Neural progenitor cell (in vitro differentiated cells): ENCODE data around the gene SMIM38. TPM values are rescaled to one million over a fixed set of nuclear protein-coding genes. Genes with fewer than 3 reads are reported as not detected.

Experiments used
- DNase-seq: peaks from one replicate; pipeline ENCODE4 v3.0.0-alpha.2; 2016; ENCODE audit warnings: low spot score
- H2AFZ ChIP-seq: fragments of 200-600 bp; sonication (generic); replicated peaks from 2 replicates; pipeline ENCODE4 v1.6.1; 2016; ENCODE audit warnings: antibody characterized with exemption
- H3F3A ChIP-seq: fragments of 200-600 bp; sonication (generic); 2 replicates; pipeline ENCODE4 v1.6.1; 2016; ENCODE audit warnings: antibody characterized with exemption, low read depth
- H3K27ac ChIP-seq: fragments of 200-600 bp; sonication (generic); 2 replicates; pipeline ENCODE4 v1.5.1; 2016; ENCODE audit warnings: mild to moderate bottlenecking
- H3K27me3 ChIP-seq: fragments of 200-600 bp; sonication (generic); 2 replicates; pipeline ENCODE4 v1.6.1; 2016; ENCODE audit warnings: mild to moderate bottlenecking, moderate library complexity
- H3K36me3 ChIP-seq: fragments of 200-600 bp; sonication (generic); 2 replicates; pipeline ENCODE4 v1.5.1; 2016
- H3K4me1 ChIP-seq: fragments of 200-600 bp; sonication (generic); 2 replicates; pipeline ENCODE4 v1.6.1; 2016; ENCODE audit warnings: mixed run types
- H3K4me2 ChIP-seq: fragments of 200-600 bp; sonication (generic); 2 replicates; pipeline ENCODE4 v1.6.1; 2016
- H3K4me3 ChIP-seq: fragments of 200-600 bp; sonication (generic); 2 replicates; pipeline ENCODE4 v1.5.1; 2016
- H3K79me2 ChIP-seq: fragments of 200-600 bp; sonication (generic); 2 replicates; pipeline ENCODE4 v1.6.1; 2016; ENCODE audit warnings: low read depth
- H3K9ac ChIP-seq: fragments of 200-600 bp; sonication (generic); 2 replicates; pipeline ENCODE4 v1.6.1; 2016
- H3K9me3 ChIP-seq: fragments of 200-600 bp; sonication (generic); 2 replicates; pipeline ENCODE4 v1.5.1; 2016; ENCODE audit warnings: low read depth
- H4K20me1 ChIP-seq: fragments of 200-600 bp; sonication (generic); 2 replicates; pipeline ENCODE4 v1.6.1; 2016; ENCODE audit warnings: low read depth
- H3K27ac Mint-ChIP-seq: 3 replicates; pipeline ENCODE4 v1.8.0; 2021; ENCODE audit warnings: mixed read lengths
- H3K27me3 Mint-ChIP-seq: 2 replicates; pipeline ENCODE4 v1.8.0; 2022; ENCODE audit warnings: low read depth, mild to moderate bottlenecking, inconsistent platforms, moderate library complexity, mixed read lengths; ENCODE audit not compliant: insufficient read depth
- H3K36me3 Mint-ChIP-seq: 3 replicates; pipeline ENCODE4 v1.8.0; 2021; ENCODE audit warnings: mixed read lengths
- H3K4me1 Mint-ChIP-seq: 3 replicates; pipeline ENCODE4 v1.8.0; 2021; ENCODE audit warnings: mixed read lengths
- H3K4me3 Mint-ChIP-seq: 3 replicates; pipeline ENCODE4 v1.8.0; 2021; ENCODE audit warnings: mild to moderate bottlenecking, moderate library complexity, mixed read lengths
- H3K9me3 Mint-ChIP-seq: 3 replicates; pipeline ENCODE4 v1.8.0; 2020; ENCODE audit warnings: mixed read lengths
- EZH2 ChIP-seq: fragments of 200-600 bp; sonication (generic); IDR thresholded peaks from 2 replicates; pipeline ENCODE4 v1.6.1; 2017; ENCODE audit warnings: antibody characterized with exemption, mild to moderate bottlenecking, moderate library complexity
- EZH2phosphoT487 ChIP-seq: fragments of 200-600 bp; sonication (generic); IDR thresholded peaks from 2 replicates; pipeline ENCODE4 v1.6.1; 2017; ENCODE audit warnings: antibody characterized with exemption
- total RNA-seq: library from RNA; depleted of rRNA; stranded (reverse); fragments of >200 nt; gene quantifications from 2 replicates; pipeline ENCODE4 v1.2.3, GENCODE V29; 2015; ENCODE audit warnings: low replicate concordance
- TF ChIP-seq, protein P1 (sequence below): fragments of 200-600 bp; sonication (generic); IDR thresholded peaks from 2 replicates; pipeline ENCODE4 v1.5.1; 2017; ENCODE audit warnings: antibody characterized with exemption, mild to moderate bottlenecking

The SMIM38 gene
- total RNA-seq, 1 donor from 2014 or later, result 2.0 TPM

- Histone ChIP-seq H3K27ac (no peak overlapping the region), H3K4me1 (no peaks in the 10 kb centered on the region), H3K27me3 (no peaks in the 10 kb centered on the region), H3K79me2 (no peaks in the 10 kb centered on the region), H4K20me1 (no peaks in the 10 kb centered on the region), H3K4me3 (no peak overlapping the region), H3K9ac (no peak overlapping the region), H3K36me3 (no peaks in the 10 kb centered on the region), H3K4me2 (no peak overlapping the region), H3K9me3 (no peaks in the 10 kb centered on the region), H2AFZ (no peak overlapping the region), H3F3A (no peaks in the 10 kb centered on the region)
- H3K36me3 Mint-ChIP-seq, result no peaks in the 10 kb centered on the region
- H3K9me3 Mint-ChIP-seq, result peaks cover 17% of the 10 kb centered on the region
- no peak for TF ChIP-seq EZH2
- TF ChIP-seq, protein P1, sequence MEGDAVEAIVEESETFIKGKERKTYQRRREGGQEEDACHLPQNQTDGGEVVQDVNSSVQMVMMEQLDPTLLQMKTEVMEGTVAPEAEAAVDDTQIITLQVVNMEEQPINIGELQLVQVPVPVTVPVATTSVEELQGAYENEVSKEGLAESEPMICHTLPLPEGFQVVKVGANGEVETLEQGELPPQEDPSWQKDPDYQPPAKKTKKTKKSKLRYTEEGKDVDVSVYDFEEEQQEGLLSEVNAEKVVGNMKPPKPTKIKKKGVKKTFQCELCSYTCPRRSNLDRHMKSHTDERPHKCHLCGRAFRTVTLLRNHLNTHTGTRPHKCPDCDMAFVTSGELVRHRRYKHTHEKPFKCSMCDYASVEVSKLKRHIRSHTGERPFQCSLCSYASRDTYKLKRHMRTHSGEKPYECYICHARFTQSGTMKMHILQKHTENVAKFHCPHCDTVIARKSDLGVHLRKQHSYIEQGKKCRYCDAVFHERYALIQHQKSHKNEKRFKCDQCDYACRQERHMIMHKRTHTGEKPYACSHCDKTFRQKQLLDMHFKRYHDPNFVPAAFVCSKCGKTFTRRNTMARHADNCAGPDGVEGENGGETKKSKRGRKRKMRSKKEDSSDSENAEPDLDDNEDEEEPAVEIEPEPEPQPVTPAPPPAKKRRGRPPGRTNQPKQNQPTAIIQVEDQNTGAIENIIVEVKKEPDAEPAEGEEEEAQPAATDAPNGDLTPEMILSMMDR, result no peak
- H3K27me3 Mint-ChIP-seq, result peaks cover 8% of the 10 kb centered on the region
- no peak for DNase-seq
- no peak overlapping the region for H3K27ac Mint-ChIP-seq
- H3K4me1 Mint-ChIP-seq, result peaks cover 14% of the 10 kb centered on the region
- H3K4me3 Mint-ChIP-seq, result no peak overlapping the region
Observed at GRCh38 chr11:69108030-69108429, 47.7 kb upstream of the SMIM38 start.

DNA sequence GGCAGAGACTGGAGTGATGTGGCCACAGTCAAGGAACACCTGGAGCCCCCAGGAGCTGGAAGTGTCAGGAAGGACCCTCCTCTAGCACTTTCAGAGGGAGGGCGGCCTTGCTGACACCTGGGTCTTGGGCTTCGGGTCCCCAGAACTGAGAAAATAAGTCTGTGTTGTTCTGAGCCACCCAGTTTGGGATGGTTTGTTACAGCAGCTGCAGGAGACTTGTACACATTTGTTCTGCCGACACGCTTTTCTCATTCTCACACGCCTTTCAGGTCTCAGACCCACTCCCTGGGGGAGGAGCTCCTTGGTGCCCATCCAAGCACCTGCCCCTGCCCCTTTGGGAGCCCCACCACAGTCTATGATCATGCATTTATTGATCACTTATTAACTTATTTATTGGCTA, 47.2 kb upstream of the SMIM38 start:
- no peak overlapping the region for H3K4me3 Mint-ChIP-seq
- Histone ChIP-seq H3K36me3 (no peaks in the 10 kb centered on the region), H3K4me3 (no peak overlapping the region), H3K27me3 (no peaks in the 10 kb centered on the region), H3F3A (no peaks in the 10 kb centered on the region), H3K79me2 (no peaks in the 10 kb centered on the region), H3K27ac (no peak overlapping the region), H4K20me1 (no peaks in the 10 kb centered on the region), H3K4me1 (no peaks in the 10 kb centered on the region), H2AFZ (no peak overlapping the region), H3K9me3 (no peaks in the 10 kb centered on the region), H3K4me2 (no peak overlapping the region), H3K9ac (no peak overlapping the region)
- no peak for DNase-seq
- TF ChIP-seq, protein P1, result no peak
- TF ChIP-seq EZH2phosphoT487, result no peak
- no peak for TF ChIP-seq EZH2
- H3K27ac Mint-ChIP-seq, result no peak overlapping the region
- peaks cover 17% of the 10 kb centered on the region for H3K9me3 Mint-ChIP-seq
- H3K27me3 Mint-ChIP-seq, result peaks cover 9% of the 10 kb centered on the region
- H3K36me3 Mint-ChIP-seq, result no peaks in the 10 kb centered on the region
- peaks cover 17% of the 10 kb centered on the region for H3K4me1 Mint-ChIP-seq

- Mint-ChIP-seq H3K27me3 (peaks cover 7% of the 10 kb centered on the region), H3K9me3 (peaks cover 17% of the 10 kb centered on the region), H3K27ac (no peak overlapping the region), H3K4me1 (peaks cover 14% of the 10 kb centered on the region), H3K36me3 (no peaks in the 10 kb centered on the region), H3K4me3 (no peak overlapping the region)
- no peaks in the 10 kb centered on the region for H3K79me2 ChIP-seq
- no peak overlapping the region for H2AFZ ChIP-seq
- no peaks in the 10 kb centered on the region for H3K9me3 ChIP-seq
- no peak overlapping the region for H3K27ac ChIP-seq
- H3K4me2 ChIP-seq, result no peak overlapping the region
- H3K4me3 ChIP-seq, result no peak overlapping the region
- no peak for DNase-seq
- H3K36me3 ChIP-seq, result no peaks in the 10 kb centered on the region
- no peaks in the 10 kb centered on the region for H3F3A ChIP-seq
- no peaks in the 10 kb centered on the region for H3K4me1 ChIP-seq
- H3K9ac ChIP-seq, result no peak overlapping the region
- H4K20me1 ChIP-seq, result no peaks in the 10 kb centered on the region
- TF ChIP-seq EZH2phosphoT487, result no peak
- TF ChIP-seq, protein P1, result no peak
- TF ChIP-seq EZH2, result no peak
- H3K27me3 ChIP-seq, result no peaks in the 10 kb centered on the region
Observed at GRCh38 chr11:69109101-69109500, 46.6 kb upstream of the SMIM38 start.

DNA sequence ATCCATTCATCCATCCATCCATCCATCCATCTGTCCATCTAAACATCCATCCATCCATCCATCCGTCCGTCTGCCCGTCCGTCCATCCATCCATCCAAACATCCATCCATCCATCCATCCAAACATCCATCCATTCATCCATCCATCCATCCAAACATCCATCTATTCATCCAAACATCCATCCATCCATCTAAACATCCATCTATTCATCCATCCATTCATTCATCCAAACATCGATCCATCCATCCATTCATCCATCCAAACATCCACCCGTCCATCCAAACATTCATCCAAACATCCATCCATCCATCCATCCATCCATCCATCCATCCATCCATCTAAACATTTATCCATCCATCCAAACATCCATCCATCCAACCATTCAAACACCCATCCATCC, 45.3 kb upstream of the SMIM38 start:
- H3F3A ChIP-seq, result no peaks in the 10 kb centered on the region
- Mint-ChIP-seq H3K36me3 (no peaks in the 10 kb centered on the region), H3K27me3 (peaks cover 7% of the 10 kb centered on the region), H3K9me3 (peaks cover 17% of the 10 kb centered on the region), H3K4me3 (no peak overlapping the region), H3K4me1 (peaks cover 22% of the 10 kb centered on the region), H3K27ac (no peak overlapping the region)
- no peak overlapping the region for H3K4me2 ChIP-seq
- H3K36me3 ChIP-seq, result no peaks in the 10 kb centered on the region
- H3K27me3 ChIP-seq, result no peaks in the 10 kb centered on the region
- no peaks in the 10 kb centered on the region for H3K4me1 ChIP-seq
- no peaks in the 10 kb centered on the region for H4K20me1 ChIP-seq
- no peaks in the 10 kb centered on the region for H3K9me3 ChIP-seq
- no peak overlapping the region for H2AFZ ChIP-seq
- no peak overlapping the region for H3K4me3 ChIP-seq
- no peak overlapping the region for H3K27ac ChIP-seq
- H3K79me2 ChIP-seq, result no peaks in the 10 kb centered on the region
- DNase-seq, result no peak
- H3K9ac ChIP-seq, result no peak overlapping the region
- no peak for TF ChIP-seq EZH2
- TF ChIP-seq, protein P1, result no peak
- TF ChIP-seq EZH2phosphoT487, result no peak
